CD14-positive monocyte (primary cell): ENCODE results near the gene RAB1B. TPM values are rescaled to one million over a fixed set of nuclear protein-coding genes. Genes with fewer than 3 reads are reported as not detected.

Experiments used
- DNase-seq, 3 donors: peaks; one replicate each; pipeline ENCODE4 v3.0.0-alpha.2; 2011 to 2022
- H2AFZ ChIP-seq: 2 replicates; pipeline ENCODE4 v1.6.0; 2012; ENCODE audit warnings: mild to moderate bottlenecking, low read depth, low read length, inconsistent platforms; ENCODE audit not compliant: insufficient read depth, poor library complexity, severe bottlenecking
- H3K27ac ChIP-seq, 2 donors: 1 replicate in 1 of 2; 2 replicates in 1 of 2; pipeline ENCODE4 v1.5.1; 2012 to 2013; ENCODE audit warnings: low read length in 2 of 2, control low read depth in 1 of 2, inconsistent platforms in 1 of 2, low read depth in 1 of 2, mild to moderate bottlenecking in 1 of 2
- H3K27me3 ChIP-seq, 2 donors: one replicate each; pipeline versions ENCODE4 v1.6.0 to v1.6.1; 2011 to 2013; ENCODE audit warnings: low read length in 2 of 2; ENCODE audit not compliant: control insufficient read depth in 2 of 2, insufficient read depth in 2 of 2
- H3K36me3 ChIP-seq, 2 donors: replicated peaks in 1 of 2; 1 replicate in 1 of 2; 2 replicates in 1 of 2; pipeline versions ENCODE4 v1.5.1 to v1.6.1; 2012 to 2013; ENCODE audit warnings: low read length in 2 of 2, control low read depth in 1 of 2, inconsistent platforms in 1 of 2, mild to moderate bottlenecking in 1 of 2; ENCODE audit not compliant: insufficient read depth in 2 of 2, control insufficient read depth in 1 of 2
- H3K4me1 ChIP-seq, 2 donors: 1 replicate in 1 of 2; 2 replicates in 1 of 2; pipeline versions ENCODE4 v1.5.1 to v1.6.1; 2012 to 2013; ENCODE audit warnings: low read length in 2 of 2, control low read depth in 1 of 2, inconsistent platforms in 1 of 2, mild to moderate bottlenecking in 1 of 2, moderate library complexity in 1 of 2; ENCODE audit not compliant: insufficient read depth in 2 of 2, control insufficient read depth in 1 of 2
- H3K4me2 ChIP-seq: replicated peaks from 2 replicates; pipeline ENCODE3; 2012; ENCODE audit warnings: low read length, moderate library complexity, mild to moderate bottlenecking; ENCODE audit not compliant: poor library complexity, severe bottlenecking; ENCODE audit errors: extremely low read depth
- H3K4me3 ChIP-seq, 3 experiments: fragments of 200-600 bp in 1 of 3; sonication (generic) in 1 of 3; replicated peaks in 1 of 3; 1 replicate in 2 of 3; 2 replicates in 1 of 3; pipeline ENCODE4 v1.5.1; 2011 to 2013; ENCODE audit warnings: low read length in 3 of 3, mild to moderate bottlenecking in 3 of 3, control low read depth in 2 of 3, low read depth in 2 of 3, inconsistent platforms in 1 of 3, moderate library complexity in 1 of 3
- H3K79me2 ChIP-seq: 2 replicates; pipeline ENCODE4 v1.6.0; 2012; ENCODE audit warnings: mild to moderate bottlenecking, control low read depth, inconsistent platforms, low read length, moderate library complexity; ENCODE audit not compliant: insufficient read depth
- H3K9ac ChIP-seq: 2 replicates; pipeline ENCODE4 v1.6.0; 2017; ENCODE audit warnings: low read length, mild to moderate bottlenecking; ENCODE audit not compliant: insufficient read depth, poor library complexity, severe bottlenecking
- H3K9me3 ChIP-seq, 2 donors: replicated peaks in 1 of 2; 1 replicate in 1 of 2; 2 replicates in 1 of 2; pipeline versions ENCODE4 v1.5.1 to v1.6.1; 2012 to 2013; ENCODE audit warnings: low read length in 2 of 2, control low read depth in 1 of 2; ENCODE audit not compliant: control insufficient read depth in 1 of 2, insufficient read depth in 1 of 2
- H4K20me1 ChIP-seq: 2 replicates; pipeline ENCODE4 v1.6.0; 2012; ENCODE audit warnings: mild to moderate bottlenecking, low read length, control low read depth, moderate library complexity; ENCODE audit not compliant: insufficient read depth
- H3K27ac Mint-ChIP-seq, 7 donors: one replicate each; pipeline ENCODE4 v1.8.0; 2020; ENCODE audit warnings: mild to moderate bottlenecking in 7 of 7, mixed read lengths in 7 of 7, moderate library complexity in 6 of 7, inconsistent platforms in 2 of 7
- H3K27me3 Mint-ChIP-seq, 3 donors: one replicate each; pipeline ENCODE4 v1.8.0; 2021 to 2022; ENCODE audit warnings: low read depth in 3 of 3, mild to moderate bottlenecking in 3 of 3, mixed read lengths in 3 of 3, moderate library complexity in 3 of 3, inconsistent platforms in 1 of 3
- H3K36me3 Mint-ChIP-seq, 2 donors: one replicate each; pipeline ENCODE4 v1.8.0; 2020; ENCODE audit warnings: mixed read lengths in 2 of 2, inconsistent platforms in 1 of 2, mild to moderate bottlenecking in 1 of 2
- H3K4me1 Mint-ChIP-seq: one replicate; pipeline ENCODE4 v1.8.0; 2020; ENCODE audit warnings: mild to moderate bottlenecking, mixed read lengths
- H3K4me3 Mint-ChIP-seq, 2 donors: one replicate each; pipeline ENCODE4 v1.8.0; 2020; ENCODE audit warnings: mild to moderate bottlenecking in 2 of 2, mixed read lengths in 2 of 2, moderate library complexity in 1 of 2
- H3K9me3 Mint-ChIP-seq, 7 donors: one replicate each; pipeline ENCODE4 v1.8.0; 2020 to 2022; ENCODE audit warnings: mixed read lengths in 7 of 7, mild to moderate bottlenecking in 6 of 7, moderate library complexity in 6 of 7, inconsistent platforms in 2 of 7
- CTCF ChIP-seq: fragments of 200-600 bp; IDR thresholded peaks from one replicate; pipeline ENCODE4 v1.8.0; 2022; ENCODE audit warnings: antibody characterized with exemption, mild to moderate bottlenecking
- WGBS: methylation state at CpG from one replicate; pipeline ENCODE4 v1.1.5; 2013; ENCODE audit warnings: missing lambda C conversion rate; ENCODE audit not compliant: insufficient coverage; 5-methylcytosine and 5-hydroxymethylcytosine counted together
- intact Hi-C, 2 donors: fragments of 100-400 bp; cut with micrococcal nuclease; formaldehyde crosslinking; loops; one replicate each; pipeline versions ENCODE4 v1.15.0 to v1.15.1; 2023
- polyA plus RNA-seq, 3 donors: library from polyadenylated mRNA; depleted of rRNA in 1 of 3; unstranded in 2 of 3; stranded (reverse) in 1 of 3; fragments of 300-500 nt in 2 of 3; fragments of >200 nt in 1 of 3; fragmentation: Illumina TruSeq in 2 of 3; gene quantifications; 1 replicate in 2 of 3; 2 replicates in 1 of 3; pipeline ENCODE4 v1.2.3, GENCODE V29; 2012 to 2021

The RAB1B gene
- polyA plus RNA-seq, 3 donors: 17.9 to 90.5 (median 18.8) TPM

- Histone ChIP-seq H3K79me2 (no peaks in the 10 kb centered on the region), H2AFZ (no peak overlapping the region), H4K20me1 (no peaks in the 10 kb centered on the region), H3K9ac (no peak overlapping the region), H3K27me3 (no peaks in the 10 kb centered on the region), H3K9me3 (no peaks in the 10 kb centered on the region), H3K27ac (no peak overlapping the region), H3K36me3 (peaks cover 17 to 39% of the 10 kb centered on the region in 2 donors), H3K4me1 (no peaks in the 10 kb centered on the region), H3K4me2 (no peak overlapping the region), H3K4me3 (no peak overlapping the region)
- intact Hi-C loops: no loop called here
- Mint-ChIP-seq H3K36me3 (peaks cover 48 to 52% of the 10 kb centered on the region in 2 donors), H3K4me3 (no peak overlapping the region), H3K9me3 (no peaks in the 10 kb centered on the region), H3K27ac (no peak overlapping the region), H3K27me3 (peaks cover 0 to 5% (median 1%) of the 10 kb centered on the region in 3 donors), H3K4me1 (no peaks in the 10 kb centered on the region)
- no peak for TF ChIP-seq CTCF
- WGBS: 71% methylated on average over 2 of the region's 3 CpGs
- DNase-seq: no peak
Observed at GRCh38 chr11:66247801-66248200, 20.6 kb upstream of the RAB1B start.

- Mint-ChIP-seq H3K9me3 (no peaks in the 10 kb centered on the region), H3K4me3 (no peak overlapping the region), H3K27me3 (peaks cover 1 to 7% (median 4%) of the 10 kb centered on the region in 3 donors), H3K36me3 (peaks cover 41 to 46% of the 10 kb centered on the region in 2 donors), H3K4me1 (no peaks in the 10 kb centered on the region), H3K27ac (peak overlapping the region in 1 of 7 donors; percentile 15)
- DNase-seq: no peak
- 95% methylated on average over 3 of the region's 6 CpGs for whole genome bisulfite sequencing
- H3K9ac ChIP-seq: no peak overlapping the region
- H4K20me1 ChIP-seq: no peaks in the 10 kb centered on the region
- no peak overlapping the region for H3K4me2 ChIP-seq
- intact Hi-C loops: no loop called here
- H3K27ac ChIP-seq: no peak overlapping the region
- no peak overlapping the region for H3K4me3 ChIP-seq
- peaks cover 16 to 28% of the 10 kb centered on the region in 2 donors for H3K36me3 ChIP-seq
- H3K9me3 ChIP-seq: no peaks in the 10 kb centered on the region
- H3K4me1 ChIP-seq: no peaks in the 10 kb centered on the region
- no peak overlapping the region for H2AFZ ChIP-seq
- TF ChIP-seq CTCF: no peak
- no peaks in the 10 kb centered on the region for H3K27me3 ChIP-seq
- H3K79me2 ChIP-seq: no peaks in the 10 kb centered on the region
Observed at GRCh38 chr11:66248903-66249302, 19.5 kb upstream of the RAB1B start.
